ENCODE results near the gene RGS7. TPM values are rescaled to one million over a fixed set of nuclear protein-coding genes. Genes with fewer than 3 reads are reported as not detected.

The RGS7 gene
- total RNA-seq, 1 donor from 2014 or later: not detected

DNA sequence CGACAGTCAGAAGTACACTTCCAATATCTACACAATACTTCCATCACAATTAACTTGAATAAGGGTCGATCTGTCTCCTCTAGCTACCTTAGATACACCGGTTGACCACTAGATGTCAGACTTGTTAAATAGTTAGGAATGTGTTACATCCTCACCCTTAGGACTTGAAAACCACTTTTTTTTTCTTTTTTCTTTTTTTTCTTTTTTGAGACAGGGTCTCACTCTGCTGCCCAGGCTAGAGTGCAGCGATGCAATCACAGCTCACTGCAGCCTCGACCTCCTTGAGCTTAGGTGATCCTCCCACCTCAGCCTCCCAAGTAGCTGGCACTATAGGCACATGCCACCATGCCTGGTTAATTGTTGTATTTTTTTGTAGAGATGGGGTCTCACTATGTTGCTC, 624.6 kb downstream of the RGS7 start:
- ATAC-seq (no peak), DNase-seq (no peak)
- intact Hi-C loops (cut with micrococcal nuclease): no loop called here

Small RNA genes lying within 50 kb of the gene (microRNA-seq; reads per million reads assigned to microRNA genes)
- gene MIR3123 (ENCODE audit: borderline number of aligned reads): not detected

Other genes starting within 250 kb of the RGS7 start
- 242 TPM for gene FH, start 162.6 kb upstream of the RGS7 start, total RNA-seq
- 0.22 TPM for gene KMO, start 175.2 kb upstream of the RGS7 start, total RNA-seq